ENCODE measurements around the gene PRPF6. TPM values are rescaled to one million over a fixed set of nuclear protein-coding genes. Genes with fewer than 3 reads are reported as not detected.

The PRPF6 gene
- total RNA-seq: 56.6 and 62.4 TPM in 2 replicates

DNA sequence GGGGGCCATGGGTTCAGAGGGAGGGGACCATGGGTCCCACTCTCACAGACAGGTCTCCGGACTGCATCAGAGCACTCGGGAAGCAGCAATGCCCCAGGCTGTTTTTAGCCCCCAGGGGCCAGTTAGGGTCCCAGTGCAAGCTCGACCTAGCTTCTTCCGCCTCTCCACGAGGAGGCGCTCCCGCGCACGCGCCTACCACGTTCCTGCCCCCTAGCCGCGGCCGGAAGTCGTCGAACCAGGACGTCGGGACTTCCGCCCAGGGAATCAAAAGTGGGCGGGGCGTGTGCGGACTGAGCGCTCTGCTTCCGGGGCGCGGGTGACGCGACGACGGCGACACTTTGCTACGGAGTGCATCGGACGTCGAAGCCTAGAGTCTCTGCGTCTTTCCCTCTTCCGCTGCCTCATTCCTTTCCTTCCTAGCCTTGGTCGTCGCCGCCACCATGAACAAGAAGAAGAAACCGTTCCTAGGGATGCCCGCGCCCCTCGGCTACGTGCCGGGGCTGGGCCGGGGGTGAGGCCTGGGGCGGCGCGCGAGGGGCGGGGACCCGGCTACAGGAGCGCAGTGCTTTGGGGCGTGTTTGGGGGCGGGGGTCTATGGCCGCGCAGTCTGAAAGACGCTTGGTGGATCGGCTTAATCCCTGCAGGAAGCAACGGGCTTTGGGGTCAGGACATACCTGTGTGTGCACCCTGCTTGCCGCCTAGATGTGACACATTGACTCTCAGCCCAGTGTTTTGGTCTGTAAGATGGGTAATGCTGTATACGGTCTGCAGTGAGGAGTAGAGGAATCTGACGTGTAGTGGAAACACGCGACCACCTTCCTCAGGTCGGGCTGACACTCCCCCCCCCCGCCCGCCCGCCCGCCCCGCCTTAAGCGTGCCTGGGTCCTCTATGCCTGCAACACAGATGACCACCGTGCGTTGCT, at the start of gene PRPF6:
Gene PRPF6 (plus strand): TSS at position 327 of the 923 bp plus-strand sequence. CDS start 114 bp downstream, at position 441.
- TF ChIP-seq, protein P1, sequence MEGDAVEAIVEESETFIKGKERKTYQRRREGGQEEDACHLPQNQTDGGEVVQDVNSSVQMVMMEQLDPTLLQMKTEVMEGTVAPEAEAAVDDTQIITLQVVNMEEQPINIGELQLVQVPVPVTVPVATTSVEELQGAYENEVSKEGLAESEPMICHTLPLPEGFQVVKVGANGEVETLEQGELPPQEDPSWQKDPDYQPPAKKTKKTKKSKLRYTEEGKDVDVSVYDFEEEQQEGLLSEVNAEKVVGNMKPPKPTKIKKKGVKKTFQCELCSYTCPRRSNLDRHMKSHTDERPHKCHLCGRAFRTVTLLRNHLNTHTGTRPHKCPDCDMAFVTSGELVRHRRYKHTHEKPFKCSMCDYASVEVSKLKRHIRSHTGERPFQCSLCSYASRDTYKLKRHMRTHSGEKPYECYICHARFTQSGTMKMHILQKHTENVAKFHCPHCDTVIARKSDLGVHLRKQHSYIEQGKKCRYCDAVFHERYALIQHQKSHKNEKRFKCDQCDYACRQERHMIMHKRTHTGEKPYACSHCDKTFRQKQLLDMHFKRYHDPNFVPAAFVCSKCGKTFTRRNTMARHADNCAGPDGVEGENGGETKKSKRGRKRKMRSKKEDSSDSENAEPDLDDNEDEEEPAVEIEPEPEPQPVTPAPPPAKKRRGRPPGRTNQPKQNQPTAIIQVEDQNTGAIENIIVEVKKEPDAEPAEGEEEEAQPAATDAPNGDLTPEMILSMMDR (conservative IDR thresholded peaks at IDR 0.05; ENCODE audit: low read depth, low read length): peak; percentile 80
- DNase-seq (ENCODE audit: low read depth): no peak
- H3K4me3 ChIP-seq (ENCODE audit: low read depth, low read length): peak within 1 kb of the TSS; percentile 94

GRCh38 chr20:63931735-63932134, 49.2 kb upstream of the PRPF6 start:
- H3K4me3 ChIP-seq (ENCODE audit: low read depth, low read length): no peak overlapping the region
- no peak for DNase-seq (ENCODE audit: low read depth)

GRCh38 chr20:63932606-63933160, 48.2 kb upstream of the PRPF6 start:
- DNase-seq (ENCODE audit: low read depth): no peak
- H3K4me3 ChIP-seq (ENCODE audit: low read depth, low read length): no peak overlapping the region
- TF ChIP-seq, protein P1 (conservative IDR thresholded peaks at IDR 0.05; ENCODE audit: low read depth, low read length): no peak

More at GRCh38 chr20:63931735-63932134, 49.2 kb upstream of the PRPF6 start:
- TF ChIP-seq, protein P1 (conservative IDR thresholded peaks at IDR 0.05; ENCODE audit: low read depth, low read length): no peak

- H3K4me3 ChIP-seq (ENCODE audit: low read depth, low read length): no peak overlapping the region
- TF ChIP-seq, protein P1 (conservative IDR thresholded peaks at IDR 0.05; ENCODE audit: low read depth, low read length): no peak
- DNase-seq (ENCODE audit: low read depth): no peak
Measured at GRCh38 chr20:63933646-63934045, 47.3 kb upstream of the PRPF6 start.

DNA sequence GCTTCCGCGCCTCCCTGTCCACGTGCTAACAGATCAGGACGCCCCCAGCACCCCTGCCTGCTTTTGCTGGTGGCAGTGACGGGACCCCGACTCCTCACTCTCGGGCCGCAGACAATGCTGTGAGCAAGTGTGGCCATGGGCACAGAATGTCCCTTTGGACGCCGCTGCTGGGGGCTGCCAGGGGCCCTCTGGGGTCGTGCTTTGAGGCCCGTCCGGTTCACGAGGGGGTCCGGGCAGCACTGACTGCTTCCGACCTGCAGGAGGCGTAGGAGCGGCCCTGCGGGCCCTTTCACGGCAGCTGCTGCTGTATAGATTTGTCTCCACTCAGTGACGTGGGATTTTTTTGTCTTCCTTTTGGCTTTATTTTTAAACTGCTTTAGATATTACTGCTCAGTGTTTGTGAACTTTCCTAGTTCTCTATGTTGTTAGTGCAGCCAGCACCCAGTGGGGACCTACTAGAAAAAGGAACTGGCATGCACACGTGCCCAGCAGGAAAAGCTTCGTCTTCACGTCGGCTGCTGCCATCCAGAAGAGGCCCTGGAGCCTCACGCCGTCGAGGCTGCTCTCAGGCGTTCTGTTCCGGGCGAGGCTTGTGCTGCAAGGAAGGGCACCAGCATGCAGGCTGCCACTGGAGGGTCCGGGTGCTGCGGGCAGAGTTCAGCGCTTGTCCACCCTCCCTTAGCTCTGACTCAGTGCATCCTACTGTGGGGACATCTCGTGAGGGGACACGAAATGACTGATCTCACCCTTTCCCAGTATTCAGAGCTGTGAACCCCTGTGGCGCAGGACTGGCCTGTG, 46.5 kb upstream of the PRPF6 start:
- TF ChIP-seq, protein P1 (conservative IDR thresholded peaks at IDR 0.05; ENCODE audit: low read depth, low read length): peak; percentile 42
- H3K4me3 ChIP-seq (ENCODE audit: low read depth, low read length): no peak overlapping the region
- DNase-seq (ENCODE audit: low read depth): no peak

DNA sequence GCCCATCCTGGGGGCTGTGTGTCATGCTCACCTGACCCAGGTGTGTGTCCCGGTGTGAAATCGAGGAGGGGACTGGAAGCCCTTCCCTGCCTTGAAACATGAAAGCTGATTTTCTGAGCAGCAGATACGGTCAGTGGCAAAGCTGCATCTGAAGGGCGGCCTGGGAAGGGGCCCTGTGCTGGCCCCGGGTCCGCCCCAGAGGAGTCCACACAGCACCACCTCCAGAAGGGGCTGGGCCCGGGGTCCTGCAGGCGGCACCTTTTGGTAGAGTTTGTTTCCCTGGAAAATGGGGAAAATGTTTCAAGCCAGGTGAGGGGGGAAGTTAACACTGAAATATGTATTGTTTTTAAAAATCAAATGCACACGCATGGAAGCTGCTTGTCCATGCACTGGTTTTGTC, 45.5 kb upstream of the PRPF6 start:
- DNase-seq (ENCODE audit: low read depth): no peak
- no peak overlapping the region for H3K4me3 ChIP-seq (ENCODE audit: low read depth, low read length)
- TF ChIP-seq, protein P1 (conservative IDR thresholded peaks at IDR 0.05; ENCODE audit: low read depth, low read length): no peak

Measured in epithelial cell of proximal tubule (primary cell).